GM19455 (cell line): ENCODE results near the gene TRIM41.
"Not testable (repeated sequence)": the region's sequence is repeated elsewhere in the genome, so short reads cannot be mapped to it uniquely, and the experiment has no call there.

Experiments used
- ATAC-seq: cut with Tn5 transposase; IDR thresholded peaks from one replicate; pipeline ENCODE4 v1.9.1; 2021; ENCODE audit not compliant: unreplicated experiment

Gene TRIM41

GRCh38 chr5:181192337-181193046, 30.6 kb upstream of the TRIM41 start:
- no peak for ATAC-seq

DNA sequence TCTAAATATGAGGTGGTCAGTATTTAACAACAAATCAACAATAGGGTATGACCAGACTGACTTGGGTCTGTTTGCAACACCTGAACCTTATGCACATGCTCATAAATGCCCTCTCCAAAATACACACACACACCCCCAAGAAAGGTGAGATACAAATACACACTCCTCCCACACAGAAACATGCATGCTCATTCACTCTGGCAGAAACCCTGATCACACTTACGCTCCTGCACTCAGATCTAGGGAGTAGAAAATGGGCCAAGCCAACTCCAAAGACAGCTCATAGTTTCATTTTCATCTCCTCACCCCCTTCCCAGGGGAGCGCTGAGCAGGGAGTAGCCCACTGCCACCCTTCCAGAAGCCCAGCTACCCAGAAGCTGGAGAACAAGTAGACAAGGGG, 29.4 kb upstream of the TRIM41 start:
- ATAC-seq, result no peak

DNA sequence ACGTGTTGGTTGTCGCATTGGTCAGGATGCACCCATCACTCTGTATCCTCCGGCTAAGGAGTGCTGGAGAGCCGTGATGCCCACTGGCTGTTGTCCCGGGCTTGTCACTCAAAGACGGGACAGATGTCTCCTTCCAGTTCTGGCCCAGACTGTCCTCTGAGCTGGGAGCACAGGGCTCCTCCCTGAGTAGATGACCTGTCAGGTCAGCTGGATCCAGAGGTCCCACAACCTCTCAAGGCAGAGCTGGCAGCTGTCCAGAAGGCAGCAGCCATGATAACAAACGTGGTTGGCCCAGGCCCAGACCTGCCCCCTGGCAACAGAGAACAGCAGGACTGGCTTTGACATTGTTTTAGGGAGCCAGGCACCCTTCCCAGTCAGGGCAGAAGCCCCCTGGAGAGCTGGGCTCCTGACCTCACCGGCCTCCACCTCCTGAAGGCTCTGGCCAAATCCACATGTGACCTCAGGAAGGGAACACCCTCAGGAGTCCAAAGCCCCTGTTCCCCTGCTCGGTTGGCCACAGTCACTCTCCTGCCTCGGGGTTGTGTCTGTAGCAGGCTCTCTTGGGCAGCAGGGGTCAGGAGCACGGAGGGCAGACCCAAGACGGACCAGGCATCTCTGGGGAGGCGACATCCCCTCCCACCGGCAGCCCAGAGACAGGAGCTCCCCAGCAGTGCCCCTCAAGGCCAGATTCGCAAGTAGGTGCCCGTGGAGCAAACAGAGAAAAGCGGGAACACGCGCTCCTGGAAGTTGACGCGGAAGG, 28.4 kb upstream of the TRIM41 start:
- no peak for ATAC-seq

GRCh38 chr5:181195249-181195761, 27.8 kb upstream of the TRIM41 start:
- ATAC-seq, result no peak

GRCh38 chr5:181197326-181197951, 25.6 kb upstream of the TRIM41 start:
- ATAC-seq, result no peak

DNA sequence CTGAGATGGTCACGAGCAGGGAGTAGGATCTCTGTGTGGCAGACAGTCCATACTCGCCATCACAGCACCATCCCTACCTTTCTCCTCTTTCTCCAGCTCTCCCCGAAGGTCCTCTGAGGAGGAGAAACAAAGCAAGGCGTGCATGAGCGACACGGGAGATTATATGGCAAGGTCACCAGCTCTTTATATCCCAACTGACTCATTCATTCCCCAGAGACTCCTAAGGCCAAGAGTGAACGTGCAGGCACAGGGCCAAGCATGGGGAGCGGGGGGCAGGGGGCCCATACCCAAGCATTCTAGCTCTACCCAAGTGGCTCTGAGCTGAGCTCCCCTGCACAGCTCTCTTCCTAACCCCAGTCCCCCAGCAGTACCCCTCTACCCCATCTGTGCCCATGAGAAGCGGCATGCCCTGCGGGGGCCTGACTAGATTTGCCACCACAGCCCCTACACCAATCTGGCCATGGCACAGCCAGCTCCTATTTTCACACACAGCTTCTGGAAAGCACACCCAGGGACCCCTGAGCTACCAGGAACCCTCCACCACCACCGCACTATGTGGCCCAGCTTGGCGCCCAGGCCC, 24.9 kb upstream of the TRIM41 start:
- no peak for ATAC-seq

- ATAC-seq, result no peak
Measured at GRCh38 chr5:181198905-181199519, 24.1 kb upstream of the TRIM41 start.

- no peak for ATAC-seq
Measured at GRCh38 chr5:181199881-181200638, 23.0 kb upstream of the TRIM41 start.

DNA sequence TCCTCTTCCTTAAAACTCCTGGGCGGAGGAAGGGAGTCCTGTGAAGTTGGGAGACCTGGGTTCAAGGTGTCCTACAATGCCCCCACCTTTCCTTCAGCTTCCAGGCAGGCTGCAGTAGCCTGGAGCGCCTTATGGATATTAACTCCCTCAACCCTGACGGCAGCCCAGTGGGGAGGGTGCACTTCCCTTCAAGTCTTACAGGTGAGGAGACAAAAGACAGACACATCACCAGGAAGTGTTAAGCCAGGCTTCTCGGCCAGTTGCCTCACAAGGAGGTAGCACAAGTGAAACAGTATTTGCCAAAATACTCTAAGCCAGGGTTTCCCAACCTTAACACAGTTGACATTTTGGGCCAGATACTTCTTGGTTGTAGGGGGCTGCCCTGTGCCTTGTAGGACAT, 22.3 kb upstream of the TRIM41 start:
- ATAC-seq, result no peak

DNA sequence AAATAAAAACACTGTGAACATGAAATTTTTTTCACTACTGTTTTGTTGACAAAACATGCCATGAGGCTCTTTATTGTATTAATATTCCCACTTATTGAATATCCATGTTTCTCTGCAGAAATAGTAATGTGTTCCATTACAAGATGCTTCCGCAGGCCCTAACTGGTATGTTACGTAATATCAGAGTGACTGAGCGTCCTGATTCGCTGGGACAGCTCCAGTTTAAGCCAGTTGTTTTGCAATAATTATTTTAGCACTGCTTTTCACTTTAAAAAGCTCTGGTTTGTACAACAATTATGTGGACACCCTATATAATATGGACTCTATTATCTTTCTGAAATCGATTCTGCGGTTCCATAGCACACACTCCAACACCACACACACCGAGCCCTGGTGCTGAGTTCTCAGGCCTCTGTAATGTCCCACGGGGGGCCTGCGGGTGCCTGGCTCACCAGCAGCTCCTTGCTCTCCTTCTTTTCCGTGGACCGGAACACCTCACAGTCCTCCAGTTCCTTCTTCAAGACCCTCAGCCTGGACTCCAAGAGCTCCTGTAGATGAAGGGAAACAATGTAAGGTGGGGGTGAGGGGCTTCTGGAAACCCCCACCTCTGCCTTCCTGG, 19.9 kb upstream of the TRIM41 start:
- ATAC-seq, result no peak

GRCh38 chr5:181203777-181204112, 19.3 kb upstream of the TRIM41 start:
- ATAC-seq, result no peak

DNA sequence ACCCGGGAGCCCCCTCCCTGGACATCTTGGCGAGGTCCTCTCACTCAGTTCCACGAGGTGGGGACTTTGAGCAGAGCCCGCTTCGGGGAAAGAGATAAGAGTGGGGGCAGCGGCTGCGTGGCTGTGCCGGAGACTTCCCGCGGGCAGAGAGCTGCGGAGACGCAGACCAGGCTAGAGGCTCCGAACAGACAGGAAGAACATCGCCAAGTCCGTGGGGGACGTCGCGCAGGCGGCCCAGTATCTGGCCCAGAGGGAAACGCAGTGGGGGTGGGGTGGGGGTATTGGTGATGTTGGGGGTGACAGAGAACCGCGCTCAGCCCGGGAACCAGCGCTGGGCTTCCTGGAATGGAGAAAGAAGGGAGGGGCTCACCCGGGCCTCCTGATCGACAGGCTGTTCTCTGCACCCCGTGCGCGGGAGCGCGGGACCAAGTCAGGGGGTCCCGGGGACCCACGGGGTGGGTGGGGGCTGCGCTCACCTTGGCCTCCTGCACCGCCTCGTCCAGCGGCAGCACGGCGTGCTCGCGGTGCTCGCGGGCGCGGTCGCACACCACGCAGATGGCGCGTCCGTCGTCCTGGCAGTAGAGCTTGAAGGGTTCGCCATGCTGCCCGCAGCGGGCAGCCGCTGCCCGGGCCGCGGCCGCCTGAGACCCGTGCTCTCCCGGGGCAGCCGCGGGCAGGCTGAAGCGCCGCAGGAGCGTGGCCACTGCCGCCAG, 18.8 kb upstream of the TRIM41 start:
- ATAC-seq, result no peak

DNA sequence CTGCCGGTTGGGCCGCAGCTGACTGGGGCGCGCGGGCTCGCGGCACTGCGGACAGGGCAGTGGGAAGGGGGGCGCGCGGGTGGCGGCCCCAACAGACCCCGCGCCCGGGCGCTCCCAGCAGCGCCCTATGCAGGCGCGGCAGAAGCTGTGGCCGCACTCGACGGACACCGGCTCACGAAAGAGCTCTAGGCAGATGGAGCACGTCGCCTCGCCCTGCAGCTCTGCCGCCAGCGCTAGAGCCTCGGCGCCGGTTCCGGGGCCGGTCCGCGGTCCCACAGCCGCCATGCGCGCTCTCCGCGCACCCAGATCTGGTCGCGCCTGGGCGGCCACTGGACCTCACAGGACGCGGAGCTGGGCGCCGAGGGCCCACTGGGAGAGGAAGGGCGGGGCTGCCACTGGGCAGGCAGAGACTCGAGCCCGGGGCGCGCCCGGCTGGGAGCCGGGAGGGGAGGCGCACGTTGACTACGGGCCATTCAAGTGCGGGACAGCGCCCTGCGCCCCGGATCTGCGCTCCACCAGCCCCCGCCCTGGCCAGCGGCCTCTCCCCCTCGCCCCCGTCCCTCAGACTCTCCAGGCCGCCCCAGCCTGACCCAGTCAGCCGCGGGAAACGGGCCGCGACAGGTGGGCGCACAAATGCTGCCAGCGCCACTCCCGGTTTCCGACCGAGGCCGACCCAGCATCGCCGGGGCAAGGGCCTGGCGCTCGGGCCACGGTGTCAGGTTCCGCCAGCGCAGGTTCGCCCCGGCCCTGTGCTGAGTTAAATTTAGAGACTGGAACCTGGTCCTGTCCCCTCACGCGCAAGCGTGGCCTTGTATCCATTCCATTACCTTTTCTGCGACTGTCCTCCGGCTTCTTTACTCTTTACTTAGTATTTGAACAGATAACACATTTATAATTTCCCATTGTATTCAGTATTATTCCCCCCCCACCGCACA, 18.0 kb upstream of the TRIM41 start, which contains the start of gene TRIM7:
TSS of gene TRIM7 (minus strand) at position 371 of the 935 bp plus-strand sequence. CDS start at position 285, 86 bp downstream.
- no peak for ATAC-seq

GRCh38 chr5:181205761-181206649, 17.1 kb upstream of the TRIM41 start:
- ATAC-seq, result no peak

DNA sequence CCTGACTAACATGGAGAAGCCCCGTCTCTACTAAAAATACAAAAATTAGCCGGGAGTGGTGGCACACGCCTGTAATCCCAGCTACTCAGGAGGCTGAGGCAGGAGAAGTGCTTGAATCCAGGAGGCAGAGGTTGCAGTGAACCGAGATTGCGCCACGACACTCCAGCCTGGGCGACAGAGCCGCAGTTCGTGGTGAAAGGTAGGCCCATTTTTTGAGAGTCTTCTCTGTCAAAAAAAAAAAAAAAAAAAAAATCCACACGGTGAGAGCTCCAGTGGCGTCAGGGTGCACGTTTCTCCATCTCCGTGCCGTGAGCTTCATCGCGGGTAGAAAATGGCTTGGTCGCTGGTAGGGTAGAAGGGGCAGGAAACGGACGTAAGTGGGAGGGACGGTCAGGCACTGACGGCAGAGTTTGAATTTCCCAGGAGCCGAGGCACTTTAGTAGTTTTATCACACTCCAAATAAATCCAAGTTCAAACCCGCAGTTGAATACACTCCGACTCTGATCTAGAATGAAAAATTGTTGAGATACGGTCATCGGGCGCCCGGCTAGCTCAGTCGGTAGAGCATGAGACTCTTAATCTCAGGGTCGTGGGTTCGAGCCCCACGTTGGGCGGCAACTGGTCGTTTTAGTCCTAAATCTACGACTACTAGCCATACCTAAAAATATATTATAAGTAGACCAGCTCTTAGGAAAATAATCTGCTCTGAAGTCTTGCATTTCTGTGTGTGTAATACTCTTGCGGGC, 15.7 kb upstream of the TRIM41 start:
- ATAC-seq, result peak; percentile 32

GRCh38 chr5:181207960-181208253, 15.2 kb upstream of the TRIM41 start:
- ATAC-seq, result no peak

- not testable (repeated sequence) for ATAC-seq
Measured at GRCh38 chr5:181209006-181209405, 14.1 kb upstream of the TRIM41 start.
